ENCODE measurements around the gene ABI3BP. TPM values are rescaled to one million over a fixed set of nuclear protein-coding genes. Genes with fewer than 3 reads are reported as not detected.

Gene ABI3BP
- total RNA-seq, 1 donor from 2014 or later: 26.2 TPM

DNA sequence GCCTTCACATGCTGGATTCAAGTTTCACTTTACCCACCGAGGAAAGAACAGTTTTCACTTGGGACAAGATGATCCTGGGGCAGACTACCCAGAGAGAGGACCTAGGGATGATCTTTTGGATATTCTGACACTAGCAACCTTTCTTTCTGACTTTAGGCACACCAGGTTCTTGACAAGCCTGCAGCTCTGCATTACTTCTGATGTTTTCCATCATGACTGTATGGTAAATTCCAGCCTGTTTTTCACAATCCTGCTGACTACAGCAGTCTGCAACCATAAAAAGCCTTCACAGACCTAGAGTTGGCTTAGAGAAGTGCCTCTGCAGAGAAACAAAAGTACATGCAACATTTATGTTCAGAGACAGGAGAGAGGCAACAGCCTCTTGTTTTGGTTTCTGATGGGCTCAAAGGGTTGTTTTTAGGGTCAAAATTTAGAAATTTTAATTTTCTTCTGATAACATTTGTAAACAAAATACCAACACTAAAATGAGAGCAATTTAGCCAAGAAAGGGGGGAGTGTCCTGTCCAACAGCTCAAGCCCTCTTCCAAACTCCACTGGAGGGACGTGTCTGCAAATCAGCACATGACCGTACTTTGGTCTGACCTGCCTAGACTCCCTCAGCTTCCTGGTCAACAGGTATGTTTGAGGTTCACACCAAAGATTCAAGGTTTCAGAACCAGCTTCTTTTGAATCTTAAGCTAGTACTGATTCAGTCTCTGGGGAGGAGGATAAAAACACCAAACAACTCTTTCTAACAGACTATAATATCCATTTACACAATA lies 799 bp downstream of the ABI3BP start:
- no peak for DNase-seq (ENCODE audit: low spot score)
- intact Hi-C loops (cut with DNase I): no loop called here

- intact Hi-C loops (cut with DNase I): no loop called here
Measured at GRCh38 chr3:100988080-100988479, 5.1 kb downstream of the ABI3BP start.

DNA sequence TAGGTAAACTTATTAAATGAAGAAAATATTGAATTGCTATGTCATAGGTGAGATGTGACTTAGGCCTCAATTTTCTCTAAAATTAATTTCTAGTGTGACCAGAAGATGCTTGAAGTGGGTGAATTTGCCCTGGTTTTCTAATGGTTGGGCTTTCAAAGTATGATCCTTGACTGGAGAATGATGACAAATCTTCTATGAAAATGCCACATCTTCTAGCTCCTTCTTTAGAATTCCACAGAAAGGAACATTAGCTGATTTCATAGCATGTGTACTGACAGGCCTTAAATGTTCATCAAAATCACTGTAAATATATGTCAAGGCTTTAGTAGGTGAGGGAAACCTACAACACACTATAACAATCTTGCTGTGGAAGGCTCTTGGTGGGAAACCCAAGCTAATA lies 8.9 kb downstream of the ABI3BP start:
- intact Hi-C loops (cut with DNase I): no loop called here
- no peak for DNase-seq (ENCODE audit: low spot score)

More at GRCh38 chr3:100988080-100988479, 5.1 kb downstream of the ABI3BP start:
- no peak for DNase-seq (ENCODE audit: low spot score)

DNA sequence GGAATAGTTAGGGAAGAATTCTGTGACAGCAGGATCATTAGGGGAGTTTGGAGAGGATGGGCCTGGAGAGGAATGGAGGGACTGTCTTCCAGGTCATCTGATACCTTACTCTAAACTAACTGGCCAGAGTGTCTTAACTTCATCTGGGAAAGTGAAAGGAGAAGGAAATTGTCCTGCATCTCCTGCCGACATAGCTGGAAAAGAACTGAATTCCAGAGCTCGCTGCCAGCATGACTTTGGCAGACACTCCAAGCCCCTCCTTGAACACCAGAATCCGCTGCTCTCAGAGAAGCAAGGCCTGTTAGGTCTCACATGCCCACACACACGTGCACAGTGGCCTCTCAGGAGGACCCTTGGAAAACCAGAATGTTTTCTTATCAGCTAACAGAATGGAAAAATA lies 10.5 kb downstream of the ABI3BP start:
- no peak for DNase-seq (ENCODE audit: low spot score)
- intact Hi-C loops (cut with DNase I): no loop called here

GRCh38 chr3:100981164-100981911 lies 11.9 kb downstream of the ABI3BP start:
- no peak for DNase-seq (ENCODE audit: low spot score)
- intact Hi-C loops (cut with DNase I): no loop called here

GRCh38 chr3:100978011-100978659 lies 15.1 kb downstream of the ABI3BP start:
- DNase-seq (ENCODE audit: low spot score): no peak

GRCh38 chr3:100976611-100977010 lies 16.6 kb downstream of the ABI3BP start:
- intact Hi-C loops (cut with DNase I): no loop called here
- no peak for DNase-seq (ENCODE audit: low spot score)

More at GRCh38 chr3:100978011-100978659, 15.1 kb downstream of the ABI3BP start:
- intact Hi-C loops (cut with DNase I): no loop called here

- intact Hi-C loops (cut with DNase I): no loop called here
- no peak for DNase-seq (ENCODE audit: low spot score)
Measured at GRCh38 chr3:100975714-100976113, 17.5 kb downstream of the ABI3BP start.

DNA sequence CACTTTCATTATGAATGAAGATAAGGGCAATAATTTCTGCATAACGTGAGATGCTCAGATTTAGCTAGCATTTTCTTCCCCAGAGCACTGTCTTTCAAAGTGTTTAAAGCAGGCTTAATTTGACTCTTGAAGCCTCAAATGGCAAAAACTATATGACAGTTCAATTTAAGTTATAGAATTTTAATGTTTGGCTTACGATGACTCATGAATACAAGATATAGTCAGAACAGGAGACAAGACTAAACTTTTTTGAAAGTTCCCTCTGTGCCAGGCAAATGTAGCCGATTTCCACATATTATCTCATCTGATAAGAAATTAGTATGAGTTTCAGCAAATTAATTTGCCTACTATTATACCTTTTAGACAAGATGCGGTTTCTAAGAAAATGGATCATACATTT lies 19.6 kb downstream of the ABI3BP start:
- DNase-seq (ENCODE audit: low spot score): no peak
- intact Hi-C loops (cut with DNase I): no loop called here

GRCh38 chr3:100972867-100973266 lies 20.4 kb downstream of the ABI3BP start:
- intact Hi-C loops (cut with DNase I): no loop called here
- DNase-seq (ENCODE audit: low spot score): no peak

DNA sequence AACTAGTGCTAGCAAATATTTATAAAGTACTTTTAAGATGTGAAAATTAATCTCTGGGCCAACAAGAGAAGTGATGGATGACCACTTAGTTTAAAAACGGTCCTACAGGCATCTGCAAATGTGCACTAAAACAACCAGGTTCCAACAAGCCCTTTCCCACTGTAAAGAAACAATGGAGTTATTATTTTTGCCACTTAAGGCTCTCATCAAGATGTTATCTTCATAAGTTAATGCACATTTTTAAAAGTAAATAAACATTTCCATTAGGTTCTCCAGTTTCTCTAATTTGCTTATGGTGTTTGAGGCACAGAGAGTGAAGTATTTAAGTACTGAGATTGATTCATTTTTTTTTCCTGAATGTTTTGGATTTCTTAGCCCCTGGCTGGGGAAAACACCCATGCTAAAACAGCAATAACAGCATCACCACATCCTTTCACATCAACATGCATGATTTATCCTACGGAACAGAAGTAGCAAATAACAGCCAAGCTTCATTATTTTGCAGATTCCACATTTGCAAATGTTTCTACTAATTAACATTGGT lies 20.8 kb downstream of the ABI3BP start:
- no peak for DNase-seq (ENCODE audit: low spot score)
- intact Hi-C loops (cut with DNase I): no loop called here

GRCh38 chr3:100971798-100972197 lies 21.4 kb downstream of the ABI3BP start:
- DNase-seq (ENCODE audit: low spot score): no peak
- intact Hi-C loops (cut with DNase I): no loop called here

- DNase-seq (ENCODE audit: low spot score): no peak
- intact Hi-C loops (cut with DNase I): no loop called here
Measured at GRCh38 chr3:100970477-100970990, 22.7 kb downstream of the ABI3BP start.

GRCh38 chr3:100968932-100969906 lies 24.0 kb downstream of the ABI3BP start:
- intact Hi-C loops (cut with DNase I): no loop called here
- no peak for DNase-seq (ENCODE audit: low spot score)

DNA sequence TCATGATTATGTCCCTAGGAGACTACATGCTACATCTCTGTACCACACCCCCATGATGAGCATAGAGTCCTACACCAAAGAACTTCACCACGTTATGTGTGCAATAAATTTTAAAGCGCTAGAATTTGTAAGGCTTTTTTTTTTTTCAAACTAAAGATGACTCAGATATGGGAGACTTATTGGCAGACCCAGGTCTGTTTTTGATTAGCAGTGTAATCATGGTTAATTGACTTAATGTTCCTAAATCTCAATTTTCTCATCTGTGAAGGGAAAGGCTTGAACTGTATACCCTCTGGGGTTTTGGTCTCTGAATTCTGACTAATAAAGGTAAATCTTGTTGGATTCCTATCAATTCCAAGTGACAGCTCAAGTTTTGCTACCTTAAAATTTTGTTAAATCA lies 26.4 kb downstream of the ABI3BP start:
- intact Hi-C loops (cut with DNase I): no loop called here
- no peak for DNase-seq (ENCODE audit: low spot score)

GRCh38 chr3:100966049-100966491 lies 27.2 kb downstream of the ABI3BP start:
- intact Hi-C loops (cut with DNase I): no loop called here
- no peak for DNase-seq (ENCODE audit: low spot score)

- intact Hi-C loops (cut with DNase I): no loop called here
Measured at GRCh38 chr3:100963041-100963440, 30.2 kb downstream of the ABI3BP start.

GRCh38 chr3:100957261-100957986 lies 35.8 kb downstream of the ABI3BP start:
- intact Hi-C loops (cut with DNase I): no loop called here

More at GRCh38 chr3:100963041-100963440, 30.2 kb downstream of the ABI3BP start:
- no peak for DNase-seq (ENCODE audit: low spot score)

More at GRCh38 chr3:100957261-100957986, 35.8 kb downstream of the ABI3BP start:
- DNase-seq (ENCODE audit: low spot score): no peak
